Stimulated activated CD4-positive, alpha-beta T cell treated with anti-CD3 and anti-CD28 coated beads, Interleukin-1b, Interleukin-23, amount 100 ng/mL, for 24 hours (primary cell): ENCODE results near the gene THSD1.

ENCODE experiments used
- DNase-seq, 4 experiments: peaks; one replicate each; pipeline ENCODE4 v3.0.0-alpha.2; 2020; ENCODE audit warnings: low read depth in 4 of 4, low spot score in 1 of 4

The THSD1 gene

GRCh38 chr13:52405767-52406494, at the start of gene THSD1:
THSD1 (minus strand) TSS chr13:52406172; CDS start chr13:52402600, 3,572 bp downstream.
- peak in 1 of 4 experiments; percentile 4 for DNase-seq

- DNase-seq = peak; percentile 55 to 76 (median 67)
Observed at GRCh38 chr13:52455677-52456041, 49.7 kb upstream of the THSD1 start.

- peak; percentile 79 to 92 (median 86) for DNase-seq
Observed at GRCh38 chr13:52454820-52455676, 49.1 kb upstream of the THSD1 start, which contains the start of gene CKAP2. CKAP2 (plus strand) TSS chr13:52455478; CDS start chr13:52455557, 79 bp downstream.

- DNase-seq = no peak
Observed at GRCh38 chr13:52454459-52454819, 48.5 kb upstream of the THSD1 start.

GRCh38 chr13:52452470-52452869, 46.5 kb upstream of the THSD1 start:
- no peak for DNase-seq

- DNase-seq = no peak
Observed at GRCh38 chr13:52451135-52451804, 45.3 kb upstream of the THSD1 start.

- DNase-seq = no peak
Observed at GRCh38 chr13:52450793-52451116, 44.8 kb upstream of the THSD1 start.

- peak; percentile 91 to 95 (median 92) for DNase-seq
Observed at GRCh38 chr13:52450012-52450792, 44.2 kb upstream of the THSD1 start, which contains the start of gene VPS36. VPS36 (minus strand) TSS chr13:52450634; CDS start chr13:52450594, 40 bp downstream.

- no peak for DNase-seq
Observed at GRCh38 chr13:52449331-52450011, 43.5 kb upstream of the THSD1 start.

- no peak for DNase-seq
Observed at GRCh38 chr13:52447815-52448552, 42.0 kb upstream of the THSD1 start.

- DNase-seq = no peak
Observed at GRCh38 chr13:52447354-52447753, 41.4 kb upstream of the THSD1 start.

- DNase-seq = no peak
Observed at GRCh38 chr13:52446265-52446664, 40.3 kb upstream of the THSD1 start.

GRCh38 chr13:52432456-52432855, 26.5 kb upstream of the THSD1 start:
- no peak for DNase-seq

- no peak for DNase-seq
Observed at GRCh38 chr13:52428295-52428694, 22.3 kb upstream of the THSD1 start.

GRCh38 chr13:52421216-52421615, 15.2 kb upstream of the THSD1 start:
- no peak for DNase-seq

- no peak for DNase-seq
Observed at GRCh38 chr13:52419080-52419479, 13.1 kb upstream of the THSD1 start.

- DNase-seq = no peak
Observed at GRCh38 chr13:52414963-52415362, 9.0 kb upstream of the THSD1 start.

- DNase-seq = no peak
Observed at GRCh38 chr13:52414051-52414450, 8.1 kb upstream of the THSD1 start.

- no peak for DNase-seq
Observed at GRCh38 chr13:52412128-52412527, 6.2 kb upstream of the THSD1 start.

- DNase-seq = no peak
Observed at GRCh38 chr13:52411629-52412028, 5.7 kb upstream of the THSD1 start.
